OCI-LY1 (cell line): Measurements from ENCODE around the gene ZNF222.

Experiments used
- CTCF ChIP-seq: fragments of 200-600 bp; sonication (generic), shearing (Covaris generic); IDR thresholded peaks from 2 replicates; pipeline ENCODE4 v1.5.1; 2017; ENCODE audit warnings: mild to moderate bottlenecking, antibody characterized with exemption, low read length, moderate library complexity, mixed read lengths
- EZH2 ChIP-seq: fragments of 200-600 bp; sonication (generic), shearing (Covaris generic); IDR thresholded peaks from 2 replicates; pipeline ENCODE4 v1.8.0; 2017; ENCODE audit warnings: borderline replicate concordance, mixed run types, mild to moderate bottlenecking, antibody characterized with exemption, low read length, moderate library complexity, mixed read lengths

- no peak for TF ChIP-seq CTCF
- no peak for TF ChIP-seq EZH2
Observed at GRCh38 chr19:43984687-43985000, 40.5 kb upstream of the ZNF222 start.
